Measurements from ENCODE around the gene TMEM212.
"Not testable (repeated sequence)": the region's sequence is repeated elsewhere in the genome, so short reads cannot be mapped to it uniquely, and the experiment has no call there.

TMEM212 gene

GRCh38 chr3:171813897-171814460, 29.2 kb upstream of the TMEM212 start:
- no peak for DNase-seq (ENCODE audit: insufficient read length)
- FAIRE-seq = no peak
- TF ChIP-seq POLR2AphosphoS5 (IDR thresholded peaks at IDR 0.05; ENCODE audit: low read depth, low read length) (no peak), TAF1 (IDR thresholded peaks at IDR 0.05; ENCODE audit: borderline replicate concordance, low read depth, low read length) (no peak), POLR2A (IDR thresholded peaks at IDR 0.05; ENCODE audit: low read depth, low read length) (no peak)

- DNase-seq (ENCODE audit: insufficient read length); FAIRE-seq: not testable (repeated sequence)
Measured at GRCh38 chr3:171814662-171815061, 28.5 kb upstream of the TMEM212 start.

GRCh38 chr3:171815973-171816595, 27.1 kb upstream of the TMEM212 start:
- TF ChIP-seq POLR2A (IDR thresholded peaks at IDR 0.05; ENCODE audit: low read depth, low read length) = no peak
- TF ChIP-seq TAF1 (IDR thresholded peaks at IDR 0.05; ENCODE audit: borderline replicate concordance, low read depth, low read length) = no peak
- TF ChIP-seq POLR2AphosphoS5 (IDR thresholded peaks at IDR 0.05; ENCODE audit: low read depth, low read length) = no peak
- FAIRE-seq (no peak), DNase-seq (ENCODE audit: insufficient read length) (no peak)

- DNase-seq (ENCODE audit: insufficient read length) = no peak
- TF ChIP-seq POLR2AphosphoS5 (IDR thresholded peaks at IDR 0.05; ENCODE audit: low read depth, low read length) (no peak), TAF1 (IDR thresholded peaks at IDR 0.05; ENCODE audit: borderline replicate concordance, low read depth, low read length) (no peak), POLR2A (IDR thresholded peaks at IDR 0.05; ENCODE audit: low read depth, low read length) (no peak)
- FAIRE-seq = no peak
Measured at GRCh38 chr3:171817074-171817800, 25.9 kb upstream of the TMEM212 start.

- FAIRE-seq = no peak
- TF ChIP-seq POLR2AphosphoS5 (IDR thresholded peaks at IDR 0.05; ENCODE audit: low read depth, low read length) = no peak
- TF ChIP-seq POLR2A (IDR thresholded peaks at IDR 0.05; ENCODE audit: low read depth, low read length) = no peak
- TF ChIP-seq TAF1 (IDR thresholded peaks at IDR 0.05; ENCODE audit: borderline replicate concordance, low read depth, low read length) = no peak
- no peak for DNase-seq (ENCODE audit: insufficient read length)
Measured at GRCh38 chr3:171821044-171821443, 22.1 kb upstream of the TMEM212 start.

- no peak for FAIRE-seq
- no peak for TF ChIP-seq POLR2A (IDR thresholded peaks at IDR 0.05; ENCODE audit: low read depth, low read length)
- no peak for TF ChIP-seq TAF1 (IDR thresholded peaks at IDR 0.05; ENCODE audit: borderline replicate concordance, low read depth, low read length)
- TF ChIP-seq POLR2AphosphoS5 (IDR thresholded peaks at IDR 0.05; ENCODE audit: low read depth, low read length) = no peak
- no peak for DNase-seq (ENCODE audit: insufficient read length)
Measured at GRCh38 chr3:171821778-171822358, 21.3 kb upstream of the TMEM212 start.

GRCh38 chr3:171822431-171823106, 20.6 kb upstream of the TMEM212 start:
- DNase-seq (ENCODE audit: insufficient read length) (no peak), FAIRE-seq (no peak)
- TF ChIP-seq TAF1 (IDR thresholded peaks at IDR 0.05; ENCODE audit: borderline replicate concordance, low read depth, low read length) (no peak), POLR2AphosphoS5 (IDR thresholded peaks at IDR 0.05; ENCODE audit: low read depth, low read length) (no peak), POLR2A (IDR thresholded peaks at IDR 0.05; ENCODE audit: low read depth, low read length) (no peak)

- DNase-seq (ENCODE audit: insufficient read length) = no peak
- no peak for FAIRE-seq
Measured at GRCh38 chr3:171824116-171824515, 19.0 kb upstream of the TMEM212 start.

GRCh38 chr3:171824824-171825221, 18.3 kb upstream of the TMEM212 start:
- TF ChIP-seq POLR2A (IDR thresholded peaks at IDR 0.05; ENCODE audit: low read depth, low read length) (no peak), TAF1 (IDR thresholded peaks at IDR 0.05; ENCODE audit: borderline replicate concordance, low read depth, low read length) (no peak), POLR2AphosphoS5 (IDR thresholded peaks at IDR 0.05; ENCODE audit: low read depth, low read length) (no peak)
- no peak for FAIRE-seq
- no peak for DNase-seq (ENCODE audit: insufficient read length)

More at GRCh38 chr3:171824116-171824515, 19.0 kb upstream of the TMEM212 start:
- TF ChIP-seq POLR2A (IDR thresholded peaks at IDR 0.05; ENCODE audit: low read depth, low read length) = no peak
- TF ChIP-seq TAF1 (IDR thresholded peaks at IDR 0.05; ENCODE audit: borderline replicate concordance, low read depth, low read length) = no peak
- TF ChIP-seq POLR2AphosphoS5 (IDR thresholded peaks at IDR 0.05; ENCODE audit: low read depth, low read length) = no peak

- FAIRE-seq (no peak), DNase-seq (ENCODE audit: insufficient read length) (no peak)
- TF ChIP-seq TAF1 (IDR thresholded peaks at IDR 0.05; ENCODE audit: borderline replicate concordance, low read depth, low read length) = no peak
Measured at GRCh38 chr3:171825222-171825828, 17.8 kb upstream of the TMEM212 start.

- DNase-seq (ENCODE audit: insufficient read length) = no peak
Measured at GRCh38 chr3:171827385-171827784, 15.8 kb upstream of the TMEM212 start.

More at GRCh38 chr3:171827385-171827784, 15.8 kb upstream of the TMEM212 start:
- TF ChIP-seq POLR2A (IDR thresholded peaks at IDR 0.05; ENCODE audit: low read depth, low read length) (no peak), POLR2AphosphoS5 (IDR thresholded peaks at IDR 0.05; ENCODE audit: low read depth, low read length) (no peak), TAF1 (IDR thresholded peaks at IDR 0.05; ENCODE audit: borderline replicate concordance, low read depth, low read length) (no peak)
- FAIRE-seq = no peak

All from GM12892 (cell line).